ENCODE measurements around the gene IFI35.

GRCh38 chr17:42997984-42998938 lies 8.3 kb upstream of the IFI35 start, which contains the start of gene RPL27:
- TF ChIP-seq CTCF (IDR thresholded peaks at IDR 0.05; ENCODE audit: insufficient read depth, low read depth, low read length) (peak; percentile 83), EZH2 (IDR thresholded peaks at IDR 0.05; ENCODE audit: insufficient read depth, low read length) (no peak)
